Smooth muscle cell (in vitro differentiated cells): Measurements from ENCODE around the gene SMYD1. TPM values are rescaled to one million over a fixed set of nuclear protein-coding genes. Genes with fewer than 3 reads are reported as not detected.

Experiments used
- DNase-seq: peaks from one replicate; lab custom pipeline; 2025; ENCODE audit not compliant: unreplicated experiment; lab: John Stamatoyannopoulos, UW
- H2AFZ ChIP-seq: fragments of 200-600 bp; sonication (generic); 2 replicates; pipeline ENCODE4 v1.6.0; 2016; ENCODE audit warnings: antibody characterized with exemption, low read depth, mild to moderate bottlenecking
- H3F3A ChIP-seq: fragments of 200-600 bp; sonication (generic); 2 replicates; pipeline ENCODE4 v1.6.0; 2017; ENCODE audit warnings: antibody characterized with exemption, low read depth
- H3K27ac ChIP-seq: fragments of 200-600 bp; sonication (generic); 2 replicates; pipeline ENCODE4 v1.5.1; 2016; ENCODE audit warnings: low read depth, mild to moderate bottlenecking
- H3K27me3 ChIP-seq: fragments of 200-600 bp; sonication (generic); 2 replicates; pipeline ENCODE4 v1.6.1; 2016; ENCODE audit warnings: low read depth, mild to moderate bottlenecking
- H3K36me3 ChIP-seq: fragments of 200-600 bp; sonication (generic); 2 replicates; pipeline ENCODE4 v1.5.1; 2016; ENCODE audit warnings: low read depth
- H3K4me1 ChIP-seq: fragments of 200-600 bp; sonication (generic); 2 replicates; pipeline ENCODE4 v1.5.1; 2016; ENCODE audit warnings: low read depth
- H3K4me2 ChIP-seq: fragments of 200-600 bp; sonication (generic); 2 replicates; pipeline ENCODE4 v1.6.0; 2016; ENCODE audit warnings: mild to moderate bottlenecking
- H3K4me3 ChIP-seq: fragments of 200-600 bp; sonication (generic); 2 replicates; pipeline ENCODE4 v1.5.1; 2016; ENCODE audit warnings: mild to moderate bottlenecking
- H3K79me2 ChIP-seq: fragments of 200-600 bp; sonication (generic); 2 replicates; pipeline ENCODE4 v1.6.0; 2016; ENCODE audit warnings: low read depth, mild to moderate bottlenecking
- H3K9ac ChIP-seq: fragments of 200-600 bp; sonication (generic); 2 replicates; pipeline ENCODE4 v1.6.0; 2016; ENCODE audit warnings: low read depth
- H3K9me3 ChIP-seq: fragments of 200-600 bp; sonication (generic); replicated peaks from 2 replicates; pipeline ENCODE4 v1.5.1; 2016; ENCODE audit warnings: low read depth
- H4K20me1 ChIP-seq: fragments of 200-600 bp; sonication (generic); 2 replicates; pipeline ENCODE4 v1.6.0; 2016; ENCODE audit warnings: low read depth
- WGBS: methylation state at CpG from one replicate; pipeline ENCODE4 v1.1.7; 2016; ENCODE audit warnings: low lambda C conversion rate; 5-methylcytosine and 5-hydroxymethylcytosine counted together
- polyA plus RNA-seq: library from polyadenylated mRNA; unstranded; fragments of >200 nt; fragmentation: Nextera tagmentation; extraction: Ambion mirVana; gene quantifications from 2 replicates; pipeline ENCODE4 v1.2.1, GENCODE V29; 2016
- total RNA-seq: library from RNA; depleted of rRNA; stranded (reverse); fragments of >200 nt; gene quantifications from 2 replicates; pipeline ENCODE4 v1.2.3, GENCODE V29; 2014
- TF ChIP-seq, protein P1 (sequence below): fragments of 200-600 bp; sonication (generic); IDR thresholded peaks from 2 replicates; pipeline ENCODE4 v1.5.1; 2017; ENCODE audit warnings: borderline replicate concordance, mild to moderate bottlenecking, antibody characterized with exemption; ENCODE audit not compliant: insufficient read depth, poor library complexity, severe bottlenecking

SMYD1 gene
- total and polyA plus RNA-seq, 2 experiments from 2014 or later = not detected

DNA sequence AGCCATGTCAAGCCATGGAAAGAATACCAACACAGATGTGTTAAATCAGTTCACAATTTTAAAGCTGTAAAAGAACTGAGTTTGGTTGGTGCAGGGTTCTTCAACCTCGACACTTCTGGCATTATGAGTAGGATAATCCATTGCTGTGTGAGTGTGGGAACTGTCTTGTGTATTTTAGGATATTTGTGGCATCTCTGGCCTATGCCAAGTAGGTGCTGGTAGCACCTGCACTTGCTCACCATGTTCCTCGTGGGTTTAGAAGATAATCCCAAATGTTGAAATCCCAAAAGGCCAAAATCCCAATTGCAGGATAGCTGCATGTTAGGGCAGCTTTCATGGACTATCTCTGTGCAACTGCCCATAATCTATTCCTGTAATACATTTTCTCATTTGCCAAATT, 15.8 kb upstream of the SMYD1 start:
- TF ChIP-seq, protein P1, sequence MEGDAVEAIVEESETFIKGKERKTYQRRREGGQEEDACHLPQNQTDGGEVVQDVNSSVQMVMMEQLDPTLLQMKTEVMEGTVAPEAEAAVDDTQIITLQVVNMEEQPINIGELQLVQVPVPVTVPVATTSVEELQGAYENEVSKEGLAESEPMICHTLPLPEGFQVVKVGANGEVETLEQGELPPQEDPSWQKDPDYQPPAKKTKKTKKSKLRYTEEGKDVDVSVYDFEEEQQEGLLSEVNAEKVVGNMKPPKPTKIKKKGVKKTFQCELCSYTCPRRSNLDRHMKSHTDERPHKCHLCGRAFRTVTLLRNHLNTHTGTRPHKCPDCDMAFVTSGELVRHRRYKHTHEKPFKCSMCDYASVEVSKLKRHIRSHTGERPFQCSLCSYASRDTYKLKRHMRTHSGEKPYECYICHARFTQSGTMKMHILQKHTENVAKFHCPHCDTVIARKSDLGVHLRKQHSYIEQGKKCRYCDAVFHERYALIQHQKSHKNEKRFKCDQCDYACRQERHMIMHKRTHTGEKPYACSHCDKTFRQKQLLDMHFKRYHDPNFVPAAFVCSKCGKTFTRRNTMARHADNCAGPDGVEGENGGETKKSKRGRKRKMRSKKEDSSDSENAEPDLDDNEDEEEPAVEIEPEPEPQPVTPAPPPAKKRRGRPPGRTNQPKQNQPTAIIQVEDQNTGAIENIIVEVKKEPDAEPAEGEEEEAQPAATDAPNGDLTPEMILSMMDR = no peak
- H3K4me3 ChIP-seq = no peak overlapping the region
- DNase-seq = no peak

DNA sequence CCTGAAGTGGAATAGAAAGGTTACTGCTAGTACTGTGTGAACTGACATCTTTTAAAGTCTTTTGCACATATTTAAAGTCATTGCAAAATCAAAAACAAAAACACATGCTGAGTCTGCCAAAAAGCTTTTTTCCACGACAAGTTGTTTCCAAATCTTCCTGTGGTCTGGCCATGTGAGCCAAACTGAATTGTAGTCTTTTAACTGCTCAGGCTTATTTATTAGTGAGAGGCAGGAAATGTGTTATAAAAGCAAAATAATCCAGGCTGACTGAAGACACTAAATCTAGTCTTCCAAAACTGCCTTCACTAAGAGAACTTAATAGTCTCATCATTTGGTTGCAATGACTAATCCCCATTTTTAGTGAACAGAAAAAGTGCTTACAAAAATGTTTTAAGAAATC, 14.3 kb upstream of the SMYD1 start:
- H3K4me3 ChIP-seq = peak overlapping the region; percentile 98

More for the DNA sequence above, 15.8 kb upstream of the SMYD1 start:
- WGBS = 94% methylated on average over 2 of the region's 2 CpGs
- no peak overlapping the region for H3K9ac ChIP-seq
- H3K79me2 ChIP-seq = peaks cover 78% of the 10 kb centered on the region
- H3K9me3 ChIP-seq = no peaks in the 10 kb centered on the region
- no peaks in the 10 kb centered on the region for H3F3A ChIP-seq
- no peak overlapping the region for H3K27ac ChIP-seq
- H3K4me1 ChIP-seq = peaks cover 12% of the 10 kb centered on the region
- no peak overlapping the region for H3K4me2 ChIP-seq
- H2AFZ ChIP-seq = no peak overlapping the region
- H3K36me3 ChIP-seq = no peaks in the 10 kb centered on the region
- H3K27me3 ChIP-seq = no peaks in the 10 kb centered on the region
- peaks cover 24% of the 10 kb centered on the region for H4K20me1 ChIP-seq

DNA sequence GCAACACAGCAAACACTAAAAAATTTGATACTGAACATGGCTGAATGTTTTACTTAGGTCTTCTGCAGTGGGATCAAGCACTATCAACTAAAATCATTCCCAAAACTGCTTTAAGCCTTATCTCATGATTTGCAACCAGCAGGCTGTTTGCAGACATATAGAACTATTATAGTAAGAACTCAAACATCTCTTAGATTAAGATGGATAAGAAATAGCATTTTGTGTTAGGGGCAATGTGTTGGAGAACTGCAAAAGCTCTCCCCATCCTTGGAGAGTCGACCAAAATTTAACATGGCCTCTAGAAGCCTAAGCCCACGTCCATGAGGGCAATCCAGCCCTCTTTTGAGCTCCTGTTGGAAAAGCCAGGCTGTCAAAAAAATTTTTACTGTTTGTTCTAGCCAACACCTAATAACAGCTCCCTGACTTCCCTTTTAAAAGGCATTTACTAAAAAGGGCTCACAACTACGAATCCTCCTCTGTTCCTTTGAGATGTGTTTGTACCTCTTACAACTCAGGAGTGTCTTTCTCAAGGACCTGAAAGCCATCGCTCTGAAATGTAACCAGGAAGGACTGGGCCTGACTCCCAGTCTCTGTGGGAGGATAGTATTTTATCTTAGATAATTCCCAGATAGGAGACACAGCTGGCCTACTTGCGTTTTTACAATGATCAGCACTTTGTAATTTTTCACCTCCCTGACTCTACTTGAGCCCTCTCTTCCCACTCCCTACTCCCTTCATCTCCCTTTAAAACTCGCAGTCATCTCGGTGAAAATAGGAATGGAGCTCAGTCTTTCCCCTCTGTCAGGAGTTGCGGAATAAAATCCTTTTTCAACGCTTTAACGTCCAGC, 13.5 kb upstream of the SMYD1 start:
- TF ChIP-seq, protein P1 = no peak
- H3K27ac ChIP-seq = peak overlapping the region; percentile 94
- H3K4me3 ChIP-seq = peak overlapping the region; percentile 98
- H3K36me3 ChIP-seq = no peaks in the 10 kb centered on the region
- H3F3A ChIP-seq = no peaks in the 10 kb centered on the region
- peak overlapping the region; percentile 96 for H3K9ac ChIP-seq
- H3K4me1 ChIP-seq = peaks cover 12% of the 10 kb centered on the region
- no peak for DNase-seq
- H4K20me1 ChIP-seq = peaks cover 22% of the 10 kb centered on the region
- H2AFZ ChIP-seq = no peak overlapping the region
- H3K4me2 ChIP-seq = peak overlapping the region; percentile 95
- WGBS = 41% methylated on average over 10 of the region's 10 CpGs
- no peaks in the 10 kb centered on the region for H3K9me3 ChIP-seq
- no peaks in the 10 kb centered on the region for H3K27me3 ChIP-seq
- H3K79me2 ChIP-seq = peaks cover 58% of the 10 kb centered on the region

More for the DNA sequence above, 14.3 kb upstream of the SMYD1 start:
- Histone ChIP-seq H3K36me3 (no peaks in the 10 kb centered on the region), H3K4me2 (peak overlapping the region; percentile 95), H2AFZ (no peak overlapping the region), H3K9me3 (no peaks in the 10 kb centered on the region), H3K27ac (peak overlapping the region; percentile 94), H3K79me2 (peaks cover 66% of the 10 kb centered on the region), H3K9ac (no peak overlapping the region), H3K4me1 (peaks cover 12% of the 10 kb centered on the region), H3F3A (no peaks in the 10 kb centered on the region), H4K20me1 (peaks cover 24% of the 10 kb centered on the region), H3K27me3 (no peaks in the 10 kb centered on the region)
- WGBS = 7% methylated on average over 1 of the region's 1 CpG
- TF ChIP-seq, protein P1 = no peak
- no peak for DNase-seq
